CD14-positive monocyte (primary cell): Measurements from ENCODE around the gene STAT6. TPM values are rescaled to one million over a fixed set of nuclear protein-coding genes. Genes with fewer than 3 reads are reported as not detected.

Source experiments
- DNase-seq, 3 donors: peaks; one replicate each; pipeline ENCODE4 v3.0.0-alpha.2; 2011 to 2022
- H2AFZ ChIP-seq: 2 replicates; pipeline ENCODE4 v1.6.0; 2012; ENCODE audit warnings: mild to moderate bottlenecking, low read depth, low read length, inconsistent platforms; ENCODE audit not compliant: insufficient read depth, poor library complexity, severe bottlenecking
- H3K27ac ChIP-seq, 2 donors: 1 replicate in 1 of 2; 2 replicates in 1 of 2; pipeline ENCODE4 v1.5.1; 2012 to 2013; ENCODE audit warnings: low read length in 2 of 2, control low read depth in 1 of 2, inconsistent platforms in 1 of 2, low read depth in 1 of 2, mild to moderate bottlenecking in 1 of 2
- H3K27me3 ChIP-seq, 2 donors: one replicate each; pipeline versions ENCODE4 v1.6.0 to v1.6.1; 2011 to 2013; ENCODE audit warnings: low read length in 2 of 2; ENCODE audit not compliant: control insufficient read depth in 2 of 2, insufficient read depth in 2 of 2
- H3K36me3 ChIP-seq, 2 donors: replicated peaks in 1 of 2; 1 replicate in 1 of 2; 2 replicates in 1 of 2; pipeline versions ENCODE4 v1.5.1 to v1.6.1; 2012 to 2013; ENCODE audit warnings: low read length in 2 of 2, control low read depth in 1 of 2, inconsistent platforms in 1 of 2, mild to moderate bottlenecking in 1 of 2; ENCODE audit not compliant: insufficient read depth in 2 of 2, control insufficient read depth in 1 of 2
- H3K4me1 ChIP-seq, 2 donors: 1 replicate in 1 of 2; 2 replicates in 1 of 2; pipeline versions ENCODE4 v1.5.1 to v1.6.1; 2012 to 2013; ENCODE audit warnings: low read length in 2 of 2, control low read depth in 1 of 2, inconsistent platforms in 1 of 2, mild to moderate bottlenecking in 1 of 2, moderate library complexity in 1 of 2; ENCODE audit not compliant: insufficient read depth in 2 of 2, control insufficient read depth in 1 of 2
- H3K4me2 ChIP-seq: replicated peaks from 2 replicates; pipeline ENCODE3; 2012; ENCODE audit warnings: low read length, moderate library complexity, mild to moderate bottlenecking; ENCODE audit not compliant: poor library complexity, severe bottlenecking; ENCODE audit errors: extremely low read depth
- H3K4me3 ChIP-seq, 3 experiments: fragments of 200-600 bp in 1 of 3; sonication (generic) in 1 of 3; replicated peaks in 1 of 3; 1 replicate in 2 of 3; 2 replicates in 1 of 3; pipeline ENCODE4 v1.5.1; 2011 to 2013; ENCODE audit warnings: low read length in 3 of 3, mild to moderate bottlenecking in 3 of 3, control low read depth in 2 of 3, low read depth in 2 of 3, inconsistent platforms in 1 of 3, moderate library complexity in 1 of 3
- H3K79me2 ChIP-seq: 2 replicates; pipeline ENCODE4 v1.6.0; 2012; ENCODE audit warnings: mild to moderate bottlenecking, control low read depth, inconsistent platforms, low read length, moderate library complexity; ENCODE audit not compliant: insufficient read depth
- H3K9ac ChIP-seq: 2 replicates; pipeline ENCODE4 v1.6.0; 2017; ENCODE audit warnings: low read length, mild to moderate bottlenecking; ENCODE audit not compliant: insufficient read depth, poor library complexity, severe bottlenecking
- H3K9me3 ChIP-seq, 2 donors: replicated peaks in 1 of 2; 1 replicate in 1 of 2; 2 replicates in 1 of 2; pipeline versions ENCODE4 v1.5.1 to v1.6.1; 2012 to 2013; ENCODE audit warnings: low read length in 2 of 2, control low read depth in 1 of 2; ENCODE audit not compliant: control insufficient read depth in 1 of 2, insufficient read depth in 1 of 2
- H4K20me1 ChIP-seq: 2 replicates; pipeline ENCODE4 v1.6.0; 2012; ENCODE audit warnings: mild to moderate bottlenecking, low read length, control low read depth, moderate library complexity; ENCODE audit not compliant: insufficient read depth
- H3K27ac Mint-ChIP-seq, 7 donors: one replicate each; pipeline ENCODE4 v1.8.0; 2020; ENCODE audit warnings: mild to moderate bottlenecking in 7 of 7, mixed read lengths in 7 of 7, moderate library complexity in 6 of 7, inconsistent platforms in 2 of 7
- H3K27me3 Mint-ChIP-seq, 3 donors: one replicate each; pipeline ENCODE4 v1.8.0; 2021 to 2022; ENCODE audit warnings: low read depth in 3 of 3, mild to moderate bottlenecking in 3 of 3, mixed read lengths in 3 of 3, moderate library complexity in 3 of 3, inconsistent platforms in 1 of 3
- H3K36me3 Mint-ChIP-seq, 2 donors: one replicate each; pipeline ENCODE4 v1.8.0; 2020; ENCODE audit warnings: mixed read lengths in 2 of 2, inconsistent platforms in 1 of 2, mild to moderate bottlenecking in 1 of 2
- H3K4me1 Mint-ChIP-seq: one replicate; pipeline ENCODE4 v1.8.0; 2020; ENCODE audit warnings: mild to moderate bottlenecking, mixed read lengths
- H3K4me3 Mint-ChIP-seq, 2 donors: one replicate each; pipeline ENCODE4 v1.8.0; 2020; ENCODE audit warnings: mild to moderate bottlenecking in 2 of 2, mixed read lengths in 2 of 2, moderate library complexity in 1 of 2
- H3K9me3 Mint-ChIP-seq, 7 donors: one replicate each; pipeline ENCODE4 v1.8.0; 2020 to 2022; ENCODE audit warnings: mixed read lengths in 7 of 7, mild to moderate bottlenecking in 6 of 7, moderate library complexity in 6 of 7, inconsistent platforms in 2 of 7
- WGBS: methylation state at CpG from one replicate; pipeline ENCODE4 v1.1.5; 2013; ENCODE audit warnings: missing lambda C conversion rate; ENCODE audit not compliant: insufficient coverage; 5-methylcytosine and 5-hydroxymethylcytosine counted together
- intact Hi-C, 2 donors: fragments of 100-400 bp; cut with micrococcal nuclease; formaldehyde crosslinking; loops; one replicate each; pipeline versions ENCODE4 v1.15.0 to v1.15.1; 2023
- polyA plus RNA-seq, 3 donors: library from polyadenylated mRNA; depleted of rRNA in 1 of 3; unstranded in 2 of 3; stranded (reverse) in 1 of 3; fragments of 300-500 nt in 2 of 3; fragments of >200 nt in 1 of 3; fragmentation: Illumina TruSeq in 2 of 3; gene quantifications; 1 replicate in 2 of 3; 2 replicates in 1 of 3; pipeline ENCODE4 v1.2.3, GENCODE V29; 2012 to 2021
- TF ChIP-seq, protein P1 (sequence below): fragments of 200-600 bp; IDR thresholded peaks from one replicate; pipeline ENCODE4 v1.8.0; 2022; ENCODE audit warnings: antibody characterized with exemption, mild to moderate bottlenecking

STAT6 gene
- polyA plus RNA-seq, 3 donors, result 132 to 637 (median 154) TPM

DNA sequence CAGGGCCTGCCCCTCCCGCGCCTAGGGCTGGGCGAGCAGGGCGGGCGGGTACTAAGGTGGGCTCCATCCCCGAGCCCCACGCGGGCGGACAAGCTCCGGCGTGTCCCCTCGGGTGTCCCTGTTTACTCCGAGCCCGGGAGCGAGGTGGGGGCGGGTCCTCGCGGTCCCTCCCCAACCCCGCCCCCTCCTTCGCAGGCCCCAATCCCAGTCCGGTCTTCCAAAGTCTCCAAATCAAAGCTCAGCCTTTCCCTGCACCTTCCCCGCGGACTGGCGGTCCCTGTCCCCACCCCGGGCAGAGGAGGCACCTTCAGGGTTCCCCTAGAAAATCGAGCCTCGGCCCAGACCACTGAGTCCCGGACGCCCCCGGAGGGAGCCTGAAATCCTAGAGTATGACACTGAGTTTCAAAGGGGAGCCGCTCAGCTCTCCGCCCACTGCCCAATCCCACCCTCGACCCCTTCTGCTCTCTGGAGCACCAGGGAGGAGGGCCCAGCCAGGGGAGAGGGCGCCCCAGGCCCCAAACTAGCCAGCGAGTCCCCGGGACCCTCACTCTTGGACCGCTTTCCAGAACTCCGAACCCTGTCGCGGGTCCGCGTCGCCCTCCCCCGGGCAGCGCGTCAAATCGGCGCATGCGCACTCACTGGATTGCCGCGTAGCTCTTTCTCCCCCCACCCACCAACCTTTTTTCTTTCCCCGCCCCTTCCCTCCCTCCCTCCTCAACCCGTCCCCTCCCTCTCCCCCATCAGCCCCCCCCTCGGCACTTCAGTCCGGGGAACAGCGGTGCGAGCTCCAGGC is 16.8 kb upstream of the STAT6 start, which contains the start of gene LRP1:
Gene LRP1, plus strand, starts transcription at position 758 of the 793 bp plus-strand sequence. CDS start 482 bp downstream, outside the sequence.
- peak within 1 kb of the TSS; percentile 100 for H3K4me2 ChIP-seq
- intact Hi-C loops, result loop anchor here in 1 of 2 donors (5.0 kb wide), 1 partner anchor 34 kb away; no protein-coding TSS in a partner anchor
- peak within 1 kb of the TSS; percentile 80 to 84 for H3K27ac ChIP-seq
- TF ChIP-seq, protein P1, sequence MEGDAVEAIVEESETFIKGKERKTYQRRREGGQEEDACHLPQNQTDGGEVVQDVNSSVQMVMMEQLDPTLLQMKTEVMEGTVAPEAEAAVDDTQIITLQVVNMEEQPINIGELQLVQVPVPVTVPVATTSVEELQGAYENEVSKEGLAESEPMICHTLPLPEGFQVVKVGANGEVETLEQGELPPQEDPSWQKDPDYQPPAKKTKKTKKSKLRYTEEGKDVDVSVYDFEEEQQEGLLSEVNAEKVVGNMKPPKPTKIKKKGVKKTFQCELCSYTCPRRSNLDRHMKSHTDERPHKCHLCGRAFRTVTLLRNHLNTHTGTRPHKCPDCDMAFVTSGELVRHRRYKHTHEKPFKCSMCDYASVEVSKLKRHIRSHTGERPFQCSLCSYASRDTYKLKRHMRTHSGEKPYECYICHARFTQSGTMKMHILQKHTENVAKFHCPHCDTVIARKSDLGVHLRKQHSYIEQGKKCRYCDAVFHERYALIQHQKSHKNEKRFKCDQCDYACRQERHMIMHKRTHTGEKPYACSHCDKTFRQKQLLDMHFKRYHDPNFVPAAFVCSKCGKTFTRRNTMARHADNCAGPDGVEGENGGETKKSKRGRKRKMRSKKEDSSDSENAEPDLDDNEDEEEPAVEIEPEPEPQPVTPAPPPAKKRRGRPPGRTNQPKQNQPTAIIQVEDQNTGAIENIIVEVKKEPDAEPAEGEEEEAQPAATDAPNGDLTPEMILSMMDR, result no peak
- WGBS, result under 1% methylated on average over 39 of the region's 57 CpGs
- Mint-ChIP-seq H3K4me3 (peak within 1 kb of the TSS; percentile 93 to 95), H3K27me3 (peaks cover 5 to 30% (median 26%) of the 10 kb centered on the region in 3 donors), H3K9me3 (peaks cover 0 to 8% (median 3%) of the 10 kb centered on the region in 7 donors), H3K36me3 (peaks cover 25% of the 10 kb centered on the region in 2 donors), H3K4me1 (peaks cover 45% of the 10 kb centered on the region), H3K27ac (peak within 1 kb of the TSS; percentile 90 to 98 (median 94))
- H3K4me3 ChIP-seq, result peak within 1 kb of the TSS; percentile 82 to 98 (median 92)
- H3K27me3 ChIP-seq, result peaks cover 0 to 16% of the 10 kb centered on the region in 2 donors
- H3K9me3 ChIP-seq, result peaks cover 0 to 3% of the 10 kb centered on the region in 2 donors
- H3K79me2 ChIP-seq, result peaks cover 45% of the 10 kb centered on the region
- peaks cover 4 to 19% of the 10 kb centered on the region in 2 donors for H3K36me3 ChIP-seq
- peaks cover 31% of the 10 kb centered on the region for H4K20me1 ChIP-seq
- peaks cover 40 to 47% of the 10 kb centered on the region in 2 donors for H3K4me1 ChIP-seq
- H2AFZ ChIP-seq, result peak within 1 kb of the TSS; percentile 95
- peak within 1 kb of the TSS; percentile 75 for H3K9ac ChIP-seq
- peak; percentile 62 to 75 (median 70) for DNase-seq

DNA sequence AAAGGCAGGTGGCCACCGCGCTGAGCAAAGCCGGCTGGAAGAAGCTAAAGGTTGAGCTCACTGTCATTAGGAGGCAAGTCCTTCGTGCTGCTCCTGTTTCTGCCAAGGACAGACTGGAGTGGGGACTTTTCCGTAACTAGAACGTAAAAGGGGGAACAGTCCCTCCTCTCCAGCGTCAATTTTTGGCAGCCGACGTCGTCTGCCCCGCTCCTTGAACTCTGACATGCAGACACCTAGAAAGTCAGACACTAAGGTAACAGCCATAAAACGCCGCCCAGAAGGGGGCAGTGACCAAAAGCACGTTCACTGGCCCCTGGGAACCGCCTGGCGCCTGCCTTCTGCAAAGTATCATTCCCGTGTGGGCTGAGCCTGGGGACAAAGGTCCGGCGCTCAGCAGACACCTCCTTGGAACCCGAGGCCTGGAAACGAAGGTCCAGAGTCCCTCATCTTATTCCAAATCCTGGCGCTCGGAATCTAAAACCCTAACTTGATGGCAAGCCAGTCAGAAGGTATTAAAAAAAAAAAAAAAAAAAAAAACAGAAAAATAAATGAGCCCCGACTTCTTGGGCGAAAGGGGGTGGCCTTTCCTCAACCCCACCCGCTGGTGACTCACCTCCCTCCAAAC is 16.1 kb upstream of the STAT6 start:
- Histone ChIP-seq H2AFZ (no peak overlapping the region), H3K9ac (peak overlapping the region; percentile 75), H3K27me3 (peaks cover 0 to 16% of the 10 kb centered on the region in 2 donors), H3K4me2 (peak overlapping the region; percentile 100), H3K9me3 (peaks cover 0 to 3% of the 10 kb centered on the region in 2 donors), H3K27ac (peak overlapping the region; percentile 78 to 82), H3K79me2 (peaks cover 37% of the 10 kb centered on the region), H4K20me1 (peaks cover 24% of the 10 kb centered on the region), H3K4me3 (peak overlapping the region; percentile 82 to 98 (median 92)), H3K36me3 (peaks cover 0 to 13% of the 10 kb centered on the region in 2 donors), H3K4me1 (peaks cover 33 to 40% of the 10 kb centered on the region in 2 donors)
- intact Hi-C loops, result loop anchor here in 1 of 2 donors (5.0 kb wide), 1 partner anchor 35 kb away; no protein-coding TSS in a partner anchor
- Mint-ChIP-seq H3K27ac (peak overlapping the region; percentile 63 to 87 (median 82)), H3K36me3 (peaks cover 18% of the 10 kb centered on the region in 2 donors), H3K9me3 (peaks cover 0 to 8% (median 3%) of the 10 kb centered on the region in 7 donors), H3K4me1 (peaks cover 38% of the 10 kb centered on the region), H3K4me3 (peak overlapping the region; percentile 93 to 95), H3K27me3 (peaks cover 5 to 29% (median 26%) of the 10 kb centered on the region in 3 donors)
- peak; percentile 58 to 75 (median 67) for DNase-seq
- TF ChIP-seq, protein P1, result peak; percentile 40
- WGBS, result 6% methylated on average over 19 of the region's 26 CpGs
